GM23338 (cell line): Measurements from ENCODE around the gene MED13L. TPM values are rescaled to one million over a fixed set of nuclear protein-coding genes. Genes with fewer than 3 reads are reported as not detected.

Experiments used
- ATAC-seq: fragments of 200-7000 bp; cut with Tn5 transposase; 3 replicates; pipeline ENCODE4 v1.9.1; 2020
- DNase-seq: peaks from one replicate; pipeline ENCODE4 v3.0.0-alpha.2; 2015; ENCODE audit warnings: low spot score
- H2AFZ ChIP-seq: fragments of 200-600 bp; sonication (generic); 2 replicates; pipeline ENCODE4 v1.8.0; 2016; ENCODE audit warnings: antibody characterized with exemption, mild to moderate bottlenecking, moderate library complexity
- H3F3A ChIP-seq: fragments of 200-600 bp; sonication (generic); replicated peaks from 2 replicates; pipeline ENCODE4 v1.8.0; 2017; ENCODE audit warnings: antibody characterized with exemption, mixed run types, low read depth
- H3K27ac ChIP-seq: fragments of 200-600 bp; sonication (generic); 2 replicates; pipeline ENCODE4 v1.6.1; 2016; ENCODE audit warnings: low read depth
- H3K27me3 ChIP-seq: fragments of 200-600 bp; sonication (generic); 2 replicates; pipeline ENCODE4 v1.8.0; 2016; ENCODE audit warnings: mild to moderate bottlenecking, mixed run types, moderate library complexity; ENCODE audit not compliant: insufficient read depth
- H3K36me3 ChIP-seq: fragments of 200-600 bp; sonication (generic); 2 replicates; pipeline ENCODE4 v1.8.0; 2016; ENCODE audit warnings: mild to moderate bottlenecking; ENCODE audit not compliant: insufficient read depth
- H3K4me1 ChIP-seq: fragments of 200-600 bp; sonication (generic); 2 replicates; pipeline ENCODE4 v1.8.0; 2016; ENCODE audit warnings: mild to moderate bottlenecking, moderate library complexity; ENCODE audit not compliant: insufficient read depth
- H3K4me2 ChIP-seq: fragments of 200-600 bp; sonication (generic); 2 replicates; pipeline ENCODE4 v1.7.1; 2017; ENCODE audit warnings: mixed run types
- H3K4me3 ChIP-seq: fragments of 200-600 bp; sonication (generic); 2 replicates; pipeline ENCODE4 v1.6.1; 2016; ENCODE audit warnings: mixed run types
- H3K79me2 ChIP-seq: fragments of 200-600 bp; sonication (generic); replicated peaks from 2 replicates; pipeline ENCODE4 v1.8.0; 2017; ENCODE audit warnings: mild to moderate bottlenecking; ENCODE audit not compliant: insufficient read depth
- H3K9me2 ChIP-seq: fragments of 200-600 bp; sonication (generic); 2 replicates; pipeline ENCODE4 v1.8.0; 2017; ENCODE audit not compliant: insufficient read depth
- H4K20me1 ChIP-seq: fragments of 200-600 bp; sonication (generic); replicated peaks from 2 replicates; pipeline ENCODE4 v1.8.0; 2017; ENCODE audit warnings: mild to moderate bottlenecking; ENCODE audit not compliant: insufficient read depth
- H3K27ac Mint-ChIP-seq: 2 replicates; pipeline ENCODE4 v1.8.0; 2020; ENCODE audit warnings: inconsistent platforms, mild to moderate bottlenecking, moderate library complexity, mixed read lengths
- H3K27me3 Mint-ChIP-seq: 3 replicates; pipeline ENCODE4 v1.8.0; 2022; ENCODE audit warnings: low read depth, mild to moderate bottlenecking, moderate library complexity, mixed read lengths, inconsistent platforms; ENCODE audit not compliant: insufficient read depth, poor library complexity
- H3K36me3 Mint-ChIP-seq: 3 replicates; pipeline ENCODE4 v1.8.0; 2021; ENCODE audit warnings: low read depth, mild to moderate bottlenecking, inconsistent platforms, moderate library complexity, mixed read lengths
- H3K4me1 Mint-ChIP-seq: 3 replicates; pipeline ENCODE4 v1.8.0; 2020; ENCODE audit warnings: mild to moderate bottlenecking, inconsistent platforms, mixed read lengths
- H3K4me3 Mint-ChIP-seq: 3 replicates; pipeline ENCODE4 v1.8.0; 2021; ENCODE audit warnings: moderate library complexity, mild to moderate bottlenecking, inconsistent platforms, mixed read lengths
- H3K9me3 Mint-ChIP-seq: 3 replicates; pipeline ENCODE4 v1.8.0; 2020; ENCODE audit warnings: moderate library complexity, mild to moderate bottlenecking, inconsistent platforms, mixed read lengths
- CTCF ChIP-seq, 2 experiments: fragments of 200-600 bp in 1 of 2; sonication (generic) in 1 of 2; conservative IDR thresholded peaks; 2 replicates each; pipeline versions ENCODE4 v1.5.1 to v1.6.1; 2016 to 2017; ENCODE audit warnings: antibody characterized with exemption in 2 of 2, low read depth in 2 of 2, mild to moderate bottlenecking in 2 of 2, moderate library complexity in 1 of 2
- NANOG ChIP-seq: IDR thresholded peaks from 2 replicates; pipeline ENCODE4 v1.6.1; 2016; ENCODE audit warnings: antibody characterized with exemption, borderline replicate concordance
- STAT1 ChIP-seq: IDR thresholded peaks from one replicate; pipeline ENCODE4 v1.6.1; 2016; ENCODE audit warnings: antibody characterized with exemption; ENCODE audit not compliant: unreplicated experiment
- ZNF114 ChIP-seq: fragments of 250-450 bp; sonication (Bioruptor Pico); IDR thresholded peaks from 2 replicates; pipeline ENCODE4 v1.5.0; 2020; ENCODE audit warnings: mild to moderate bottlenecking, moderate library complexity
- polyA plus RNA-seq: library from polyadenylated mRNA; unstranded; fragments of >200 nt; fragmentation: Nextera tagmentation; extraction: Ambion mirVana; gene quantifications from 2 replicates; pipeline ENCODE4 v1.2.1, GENCODE V29; 2016
- total RNA-seq: library from RNA; depleted of rRNA; stranded (reverse); fragments of >200 nt; shearing (Covaris generic); gene quantifications from 2 replicates; pipeline ENCODE4 v1.2.3, GENCODE V29; 2014
- TF ChIP-seq, protein P1 (sequence below): fragments of 250-450 bp; sonication (Bioruptor Pico); IDR thresholded peaks from 2 replicates; pipeline ENCODE4 v1.5.0; 2020; ENCODE audit warnings: mild to moderate bottlenecking, moderate library complexity

The MED13L gene
- total and polyA plus RNA-seq, 2 experiments from 2014 or later: 20.9 to 73.6 TPM

- TF ChIP-seq, protein P1, sequence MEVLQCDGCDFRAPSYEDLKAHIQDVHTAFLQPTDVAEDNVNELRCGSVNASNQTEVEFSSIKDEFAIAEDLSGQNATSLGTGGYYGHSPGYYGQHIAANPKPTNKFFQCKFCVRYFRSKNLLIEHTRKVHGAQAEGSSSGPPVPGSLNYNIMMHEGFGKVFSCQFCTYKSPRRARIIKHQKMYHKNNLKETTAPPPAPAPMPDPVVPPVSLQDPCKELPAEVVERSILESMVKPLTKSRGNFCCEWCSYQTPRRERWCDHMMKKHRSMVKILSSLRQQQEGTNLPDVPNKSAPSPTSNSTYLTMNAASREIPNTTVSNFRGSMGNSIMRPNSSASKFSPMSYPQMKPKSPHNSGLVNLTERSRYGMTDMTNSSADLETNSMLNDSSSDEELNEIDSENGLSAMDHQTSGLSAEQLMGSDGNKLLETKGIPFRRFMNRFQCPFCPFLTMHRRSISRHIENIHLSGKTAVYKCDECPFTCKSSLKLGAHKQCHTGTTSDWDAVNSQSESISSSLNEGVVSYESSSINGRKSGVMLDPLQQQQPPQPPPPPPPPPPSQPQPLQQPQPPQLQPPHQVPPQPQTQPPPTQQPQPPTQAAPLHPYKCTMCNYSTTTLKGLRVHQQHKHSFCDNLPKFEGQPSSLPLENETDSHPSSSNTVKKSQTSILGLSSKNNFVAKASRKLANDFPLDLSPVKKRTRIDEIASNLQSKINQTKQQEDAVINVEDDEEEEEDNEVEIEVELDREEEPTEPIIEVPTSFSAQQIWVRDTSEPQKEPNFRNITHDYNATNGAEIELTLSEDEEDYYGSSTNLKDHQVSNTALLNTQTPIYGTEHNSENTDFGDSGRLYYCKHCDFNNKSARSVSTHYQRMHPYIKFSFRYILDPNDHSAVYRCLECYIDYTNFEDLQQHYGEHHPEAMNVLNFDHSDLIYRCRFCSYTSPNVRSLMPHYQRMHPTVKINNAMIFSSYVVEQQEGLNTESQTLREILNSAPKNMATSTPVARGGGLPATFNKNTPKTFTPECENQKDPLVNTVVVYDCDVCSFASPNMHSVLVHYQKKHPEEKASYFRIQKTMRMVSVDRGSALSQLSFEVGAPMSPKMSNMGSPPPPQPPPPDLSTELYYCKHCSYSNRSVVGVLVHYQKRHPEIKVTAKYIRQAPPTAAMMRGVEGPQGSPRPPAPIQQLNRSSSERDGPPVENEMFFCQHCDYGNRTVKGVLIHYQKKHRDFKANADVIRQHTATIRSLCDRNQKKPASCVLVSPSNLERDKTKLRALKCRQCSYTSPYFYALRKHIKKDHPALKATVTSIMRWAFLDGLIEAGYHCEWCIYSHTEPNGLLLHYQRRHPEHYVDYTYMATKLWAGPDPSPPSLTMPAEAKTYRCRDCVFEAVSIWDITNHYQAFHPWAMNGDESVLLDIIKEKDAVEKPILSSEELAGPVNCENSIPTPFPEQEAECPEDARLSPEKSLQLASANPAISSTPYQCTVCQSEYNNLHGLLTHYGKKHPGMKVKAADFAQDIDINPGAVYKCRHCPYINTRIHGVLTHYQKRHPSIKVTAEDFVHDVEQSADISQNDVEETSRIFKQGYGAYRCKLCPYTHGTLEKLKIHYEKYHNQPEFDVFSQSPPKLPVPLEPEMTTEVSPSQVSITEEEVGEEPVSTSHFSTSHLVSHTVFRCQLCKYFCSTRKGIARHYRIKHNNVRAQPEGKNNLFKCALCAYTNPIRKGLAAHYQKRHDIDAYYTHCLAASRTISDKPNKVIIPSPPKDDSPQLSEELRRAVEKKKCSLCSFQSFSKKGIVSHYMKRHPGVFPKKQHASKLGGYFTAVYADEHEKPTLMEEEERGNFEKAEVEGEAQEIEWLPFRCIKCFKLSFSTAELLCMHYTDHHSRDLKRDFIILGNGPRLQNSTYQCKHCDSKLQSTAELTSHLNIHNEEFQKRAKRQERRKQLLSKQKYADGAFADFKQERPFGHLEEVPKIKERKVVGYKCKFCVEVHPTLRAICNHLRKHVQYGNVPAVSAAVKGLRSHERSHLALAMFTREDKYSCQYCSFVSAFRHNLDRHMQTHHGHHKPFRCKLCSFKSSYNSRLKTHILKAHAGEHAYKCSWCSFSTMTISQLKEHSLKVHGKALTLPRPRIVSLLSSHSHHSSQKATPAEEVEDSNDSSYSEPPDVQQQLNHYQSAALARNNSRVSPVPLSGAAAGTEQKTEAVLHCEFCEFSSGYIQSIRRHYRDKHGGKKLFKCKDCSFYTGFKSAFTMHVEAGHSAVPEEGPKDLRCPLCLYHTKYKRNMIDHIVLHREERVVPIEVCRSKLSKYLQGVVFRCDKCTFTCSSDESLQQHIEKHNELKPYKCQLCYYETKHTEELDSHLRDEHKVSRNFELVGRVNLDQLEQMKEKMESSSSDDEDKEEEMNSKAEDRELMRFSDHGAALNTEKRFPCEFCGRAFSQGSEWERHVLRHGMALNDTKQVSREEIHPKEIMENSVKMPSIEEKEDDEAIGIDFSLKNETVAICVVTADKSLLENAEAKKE (CRISPR knock-in tag): no peak
- TF ChIP-seq ZNF114 (CRISPR knock-in tag): no peak
- TF ChIP-seq CTCF (conservative IDR thresholded peaks at IDR 0.05; ENCODE audit: low read depth in 2 of 2): no peak
- TF ChIP-seq NANOG: no peak
Observed at GRCh38 chr12:116196226-116196625, 81.3 kb downstream of the MED13L start (continued).

DNA sequence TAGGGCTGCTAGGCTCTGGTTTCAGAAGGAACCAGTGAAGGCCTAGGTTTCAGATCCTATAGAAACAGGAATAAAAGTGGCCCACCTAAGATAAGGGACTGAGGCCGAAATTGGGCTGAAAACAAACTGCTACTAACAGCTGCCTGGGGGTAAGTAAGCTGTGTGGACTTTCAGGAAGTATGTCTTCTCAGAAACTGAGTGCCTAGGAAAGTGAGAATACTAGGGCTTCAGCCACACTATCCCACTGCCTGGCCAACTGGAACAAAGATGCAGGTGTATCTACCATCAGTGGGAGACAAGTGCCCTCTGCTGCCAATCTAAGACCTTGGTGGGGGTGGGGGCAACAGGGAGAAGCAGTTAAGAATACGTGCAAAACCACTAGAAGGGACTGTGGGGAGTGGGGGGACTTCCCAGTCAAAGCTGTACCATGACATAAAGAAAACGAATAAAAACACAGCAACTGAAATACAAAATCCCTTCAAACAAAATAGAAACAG is 82.5 kb downstream of the MED13L start:
- Histone ChIP-seq H3K27ac (no peak overlapping the region), H4K20me1 (0 out of 2 replicates have a peak, but pooled peaks cover 3% of the 10 kb centered on the region), H3K4me2 (no peak overlapping the region), H3F3A (no peaks in the 10 kb centered on the region), H3K36me3 (no peaks in the 10 kb centered on the region), H3K4me3 (no peak overlapping the region), H3K27me3 (no peaks in the 10 kb centered on the region), H3K9me2 (no peaks in the 10 kb centered on the region), H2AFZ (no peak overlapping the region), H3K4me1 (peaks cover 9% of the 10 kb centered on the region; the same call in 1 of the 2 replicates), H3K79me2 (peaks cover 98% of the 10 kb centered on the region)
- peak; percentile 74 for ATAC-seq
- Mint-ChIP-seq H3K27ac (no peak overlapping the region), H3K4me3 (no peak overlapping the region), H3K36me3 (no peaks in the 10 kb centered on the region), H3K4me1 (peaks cover 9% of the 10 kb centered on the region), H3K27me3 (no peaks in the 10 kb centered on the region), H3K9me3 (no peaks in the 10 kb centered on the region)
- no peak for DNase-seq
- TF ChIP-seq STAT1: no peak
- TF ChIP-seq CTCF (conservative IDR thresholded peaks at IDR 0.05; ENCODE audit: low read depth in 2 of 2): peak in 1 of 2 experiments; percentile 45; a peak in 2 of 4 replicates
